GM19395 (cell line): ENCODE data around the gene HOXA11.

ENCODE experiments used
- ATAC-seq: cut with Tn5 transposase; IDR thresholded peaks from one replicate; pipeline ENCODE4 v1.9.1; 2021; ENCODE audit warnings: mild to moderate bottlenecking, moderate library complexity; ENCODE audit not compliant: unreplicated experiment

HOXA11 gene

DNA sequence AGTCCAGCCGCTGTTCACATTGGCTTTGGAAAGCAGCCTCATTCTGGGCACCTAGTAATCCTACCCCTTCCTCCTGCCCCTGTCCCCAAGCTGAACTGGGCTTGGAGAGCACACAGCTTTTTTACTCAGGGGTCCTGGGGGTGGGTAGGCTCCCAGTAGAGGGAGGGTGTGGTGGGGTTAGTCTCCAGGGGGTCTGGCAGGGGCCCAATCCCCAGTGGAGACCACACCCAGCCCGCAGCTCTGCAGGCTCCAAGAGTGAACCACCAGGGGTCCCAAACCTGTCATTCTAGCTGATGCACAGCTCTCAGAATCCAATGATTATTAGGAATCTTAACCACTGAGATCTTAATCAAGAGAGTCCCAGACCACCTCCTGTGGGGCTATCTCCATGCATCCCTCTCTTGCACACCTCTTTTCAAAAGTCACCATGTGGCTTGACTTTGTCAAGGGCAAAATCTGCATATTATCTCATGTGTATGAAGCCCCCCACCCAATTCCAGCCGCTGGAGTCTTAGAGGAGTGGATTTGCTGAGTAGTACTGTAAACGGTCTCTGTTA, 2.7 kb downstream of the HOXA11 start:
- no peak for ATAC-seq

- ATAC-seq = no peak
Measured at GRCh38 chr7:27181795-27182275, 3.2 kb downstream of the HOXA11 start.

- no peak for ATAC-seq
Measured at GRCh38 chr7:27180431-27181420, 4.3 kb downstream of the HOXA11 start.

DNA sequence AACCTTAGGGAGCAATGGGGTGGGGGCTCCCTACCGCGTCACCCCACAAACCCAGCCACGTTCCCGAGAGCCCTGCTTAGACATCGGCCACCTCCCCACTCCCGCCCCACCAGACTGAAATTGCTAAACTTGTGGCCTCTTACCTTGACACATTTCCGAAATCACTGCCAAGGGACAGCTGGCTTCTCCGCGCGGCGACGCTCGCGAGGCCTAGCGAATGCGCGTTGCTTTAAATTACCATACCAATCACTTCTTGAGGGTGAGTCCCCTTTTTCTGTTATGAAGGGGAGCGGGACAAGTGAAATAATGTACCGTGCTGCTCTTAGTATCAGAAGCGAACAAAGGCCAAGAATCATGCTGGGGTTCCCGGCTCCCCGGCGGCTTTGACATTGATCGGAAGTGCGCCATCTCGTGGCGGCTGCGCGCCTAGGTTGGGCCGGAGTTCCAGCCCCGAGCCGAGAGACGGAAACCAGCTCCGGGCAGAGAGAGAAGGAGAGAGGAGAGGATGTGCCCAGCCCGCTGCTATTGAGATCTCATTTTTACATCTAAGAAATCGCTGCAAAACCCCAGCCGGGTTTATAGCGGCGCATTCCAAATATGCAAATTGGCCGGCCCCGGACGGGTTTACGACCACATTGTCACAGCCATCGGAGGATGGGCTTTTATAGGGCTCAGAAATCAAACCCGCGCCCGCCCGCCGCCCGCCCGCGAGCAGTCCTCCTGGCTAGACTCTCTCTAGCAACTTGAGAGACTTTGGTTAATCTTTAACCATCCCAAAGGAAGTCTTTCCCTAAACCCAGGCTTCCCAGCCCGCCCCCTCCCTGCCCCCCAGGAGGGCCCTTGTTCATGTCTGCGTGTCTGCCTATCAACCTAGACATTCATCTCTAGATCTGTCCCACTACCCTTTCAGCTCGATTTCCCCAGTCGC, 5.3 kb downstream of the HOXA11 start:
- no peak for ATAC-seq

GRCh38 chr7:27179030-27179429, 6.0 kb downstream of the HOXA11 start:
- ATAC-seq = no peak

- ATAC-seq = no peak
Measured at GRCh38 chr7:27178366-27178765, 6.7 kb downstream of the HOXA11 start.

- no peak for ATAC-seq
Measured at GRCh38 chr7:27177795-27178320, 7.2 kb downstream of the HOXA11 start.

DNA sequence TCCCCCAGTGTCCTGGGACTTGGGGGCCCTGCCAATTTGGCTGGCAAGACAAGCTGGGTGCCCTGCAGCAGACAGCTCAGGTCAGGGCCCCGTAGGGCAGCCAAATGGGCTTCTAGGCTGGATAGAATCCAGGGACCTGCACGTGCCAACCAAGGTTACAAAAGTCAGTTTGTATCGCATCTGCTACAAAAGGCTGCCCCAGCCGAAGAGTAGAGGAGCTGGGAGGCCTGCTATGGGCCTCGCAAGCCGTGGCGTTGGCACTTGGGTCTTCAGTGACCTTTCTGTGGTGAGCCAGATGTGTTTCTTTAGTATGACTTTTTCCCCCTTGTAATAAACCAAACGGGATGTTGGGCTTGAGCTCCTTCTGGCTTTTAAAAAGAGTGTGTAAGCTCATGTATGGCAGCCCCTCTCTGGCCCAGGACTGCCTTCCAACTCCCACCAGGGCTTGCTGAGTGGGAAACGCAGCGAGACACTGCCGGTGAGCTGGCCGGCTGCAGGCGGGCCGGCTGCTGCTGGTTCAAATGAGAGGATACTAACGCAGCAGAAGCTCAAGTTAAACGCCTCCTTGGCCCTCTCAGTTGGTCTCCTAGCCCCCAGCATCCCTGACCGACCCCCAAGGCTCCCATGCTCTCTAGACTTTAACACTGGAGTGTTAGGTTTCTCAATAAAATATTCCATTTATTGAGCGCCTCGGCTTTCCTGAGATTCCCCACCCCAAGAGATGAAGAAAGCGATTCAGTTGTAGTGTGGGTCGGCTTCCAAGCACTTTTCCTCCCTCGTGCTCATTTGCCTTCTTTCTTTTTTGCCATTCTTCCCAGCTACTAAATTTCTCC, 7.9 kb downstream of the HOXA11 start:
- no peak for ATAC-seq

- ATAC-seq = no peak
Measured at GRCh38 chr7:27176524-27176845, 8.5 kb downstream of the HOXA11 start.

DNA sequence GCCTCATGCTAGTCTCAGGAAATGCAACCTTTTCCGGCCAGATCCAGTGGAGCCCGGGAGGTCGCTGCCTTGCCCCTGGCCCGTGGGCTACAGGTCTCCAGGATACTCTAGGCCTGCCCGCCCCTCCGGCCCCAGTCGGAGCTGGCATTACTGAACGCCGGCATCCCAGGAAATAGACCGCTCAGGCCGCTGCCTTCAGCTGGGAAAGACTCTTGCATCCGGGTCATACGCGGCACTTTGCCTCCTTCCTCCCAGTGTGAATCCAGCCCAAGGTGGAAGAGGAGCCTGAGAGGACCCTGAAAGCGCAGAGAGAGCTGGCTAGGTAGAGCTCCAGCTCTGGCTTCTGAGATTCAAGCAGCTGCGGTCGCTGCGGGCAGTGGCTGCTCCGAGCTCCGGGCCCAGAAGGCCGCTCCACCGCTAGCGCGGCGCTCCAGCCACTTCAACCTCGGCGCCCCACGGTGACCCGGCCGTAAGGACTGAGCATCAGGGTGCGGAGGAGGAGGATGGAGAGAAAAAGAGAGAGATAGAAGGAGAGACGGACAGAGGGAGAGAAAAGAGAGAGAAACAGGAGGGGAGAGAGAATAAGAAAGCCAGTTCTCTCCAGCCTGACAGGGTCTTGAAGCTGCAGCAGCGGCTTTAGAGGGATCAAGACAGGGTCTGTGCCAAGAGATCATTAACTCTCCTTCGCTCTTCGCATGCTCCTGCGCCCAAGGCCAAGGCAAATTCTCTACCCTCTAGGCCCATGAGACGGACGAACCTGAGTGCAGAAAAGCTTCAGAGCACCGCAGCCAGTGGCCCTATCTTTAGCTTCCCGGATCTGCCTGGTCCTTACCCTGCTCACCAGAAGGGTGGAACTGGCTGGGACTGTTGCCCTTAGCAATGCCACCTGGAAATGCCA, 9.2 kb downstream of the HOXA11 start:
- ATAC-seq = no peak

DNA sequence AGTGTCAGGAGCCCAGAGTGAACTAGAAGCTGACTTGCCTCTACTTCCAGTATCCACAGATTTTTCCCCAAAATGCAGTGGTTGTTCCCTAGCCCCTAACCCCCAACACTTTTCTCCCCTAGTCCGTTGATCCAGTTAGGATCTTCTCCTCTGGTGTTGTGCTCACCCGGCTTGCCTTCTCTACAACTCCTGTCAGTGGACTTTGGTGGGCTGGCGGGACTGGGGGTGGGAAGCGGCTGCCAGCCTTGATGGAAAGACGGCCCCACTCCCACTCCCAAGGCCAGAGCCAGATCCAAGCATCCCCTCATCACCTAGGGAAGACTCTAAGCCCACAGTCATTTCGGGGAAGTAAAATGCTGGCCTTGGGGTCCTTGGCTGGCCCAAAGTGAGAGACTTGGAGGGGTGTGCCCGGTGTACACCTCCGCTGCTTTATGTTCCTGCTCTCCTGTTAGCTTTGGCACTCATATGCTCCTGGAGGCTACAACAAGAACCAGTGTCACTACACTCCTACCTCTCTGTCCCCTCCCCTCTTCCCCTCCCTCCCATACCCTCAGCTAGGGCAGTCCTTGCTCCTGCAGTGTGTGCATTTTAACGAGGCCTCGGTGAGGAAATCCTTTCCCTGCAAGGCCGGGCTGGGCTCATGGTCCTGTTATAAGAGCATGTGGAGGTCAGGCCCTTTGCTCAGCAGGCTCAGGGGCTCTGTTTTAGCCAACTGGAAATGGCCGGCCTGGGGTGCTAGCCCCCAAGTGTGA, 10.0 kb downstream of the HOXA11 start:
- no peak for ATAC-seq

DNA sequence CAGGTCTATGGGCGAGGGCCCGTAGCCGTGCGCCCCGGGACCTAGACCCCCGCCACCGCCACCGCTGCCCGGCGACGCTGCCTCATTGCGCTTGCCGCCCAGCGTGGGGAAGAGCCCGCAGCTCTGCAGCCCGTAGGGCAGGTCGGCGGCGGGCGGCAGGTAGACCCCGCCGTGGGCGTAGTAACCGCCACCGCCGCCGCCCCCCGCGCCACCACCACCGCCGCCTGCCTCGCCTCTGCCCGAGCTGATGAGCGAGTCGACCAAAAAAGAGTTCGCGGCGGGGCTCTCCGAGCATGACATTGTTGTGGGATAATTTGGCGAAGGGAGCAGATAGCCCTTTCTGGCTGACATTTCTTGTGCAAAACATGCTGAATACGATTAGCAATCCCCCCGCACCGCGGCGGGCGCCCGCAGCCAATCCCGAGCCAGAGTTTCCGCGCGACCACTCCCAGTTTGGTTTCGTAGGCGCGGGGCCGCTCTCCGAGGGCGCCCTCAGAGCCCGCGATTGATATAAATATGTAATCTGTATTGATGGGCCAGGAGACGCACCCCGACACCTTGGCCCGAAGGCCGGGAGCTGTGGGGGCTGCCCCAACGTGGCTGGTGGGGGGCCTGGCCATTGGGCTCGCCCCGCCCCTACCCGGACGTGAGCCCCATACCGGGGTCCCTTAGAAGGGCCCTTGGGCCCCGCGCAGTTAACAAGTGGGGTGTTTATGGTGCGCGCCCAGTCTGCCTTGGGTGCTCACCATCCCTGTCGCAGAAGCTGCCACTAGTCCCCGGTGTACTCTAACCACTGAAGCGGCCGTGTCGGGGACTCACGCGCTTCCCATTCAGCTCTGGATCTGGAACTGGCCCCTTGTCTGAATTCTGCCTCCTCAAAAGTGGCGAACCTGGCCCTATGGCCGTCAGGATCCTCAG, 10.8 kb downstream of the HOXA11 start, which contains the start of gene HOXA10:
Gene HOXA10 (minus strand): TSS at position 365 of the 918 bp plus-strand sequence. CDS start 14 bp downstream, at position 351.
- no peak for ATAC-seq

- no peak for ATAC-seq
Measured at GRCh38 chr7:27173511-27173955, 11.5 kb downstream of the HOXA11 start.

GRCh38 chr7:27172823-27173510, 12.1 kb downstream of the HOXA11 start:
- no peak for ATAC-seq

- ATAC-seq = no peak
Measured at GRCh38 chr7:27172315-27172774, 12.7 kb downstream of the HOXA11 start.

DNA sequence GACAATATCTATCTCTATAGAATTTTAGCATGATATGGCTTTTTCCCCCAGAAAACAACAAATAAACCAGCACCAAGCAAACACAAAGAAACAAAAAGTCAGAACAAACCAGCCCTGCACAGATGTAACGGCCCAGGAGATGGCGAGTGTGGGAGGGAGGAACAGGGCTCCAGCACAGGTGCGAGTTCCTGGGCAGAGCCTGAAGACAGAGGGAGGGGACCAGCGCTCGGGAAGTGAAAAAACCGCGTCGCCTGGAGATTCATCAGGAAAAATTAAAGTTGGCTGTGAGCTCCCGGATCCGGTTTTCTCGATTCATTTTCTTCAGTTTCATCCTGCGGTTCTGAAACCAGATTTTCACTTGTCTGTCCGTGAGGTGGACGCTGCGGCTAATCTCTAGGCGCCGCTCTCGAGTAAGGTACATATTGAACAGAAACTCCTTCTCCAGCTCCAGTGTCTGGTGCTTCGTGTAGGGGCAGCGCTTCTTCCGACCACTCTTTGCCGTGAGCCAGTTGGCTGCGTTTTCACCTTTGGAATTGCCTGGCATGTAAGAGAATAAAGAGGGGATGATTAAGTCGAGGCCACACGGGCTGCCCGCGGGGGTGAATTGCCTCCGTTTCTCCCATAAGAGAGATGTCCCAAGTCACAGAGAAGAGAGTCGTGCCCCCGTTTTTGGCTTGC, 13.3 kb downstream of the HOXA11 start:
- ATAC-seq = no peak
